ENCODE results near the gene SIL1.
"Not testable (repeated sequence)": the region's sequence is repeated elsewhere in the genome, so short reads cannot be mapped to it uniquely, and the experiment has no call there.

SIL1 gene

GRCh38 chr5:139062910-139063663, 135.1 kb downstream of the SIL1 start:
- no peak for DNase-seq

GRCh38 chr5:139061856-139062255, 136.3 kb downstream of the SIL1 start:
- no peak for DNase-seq

DNA sequence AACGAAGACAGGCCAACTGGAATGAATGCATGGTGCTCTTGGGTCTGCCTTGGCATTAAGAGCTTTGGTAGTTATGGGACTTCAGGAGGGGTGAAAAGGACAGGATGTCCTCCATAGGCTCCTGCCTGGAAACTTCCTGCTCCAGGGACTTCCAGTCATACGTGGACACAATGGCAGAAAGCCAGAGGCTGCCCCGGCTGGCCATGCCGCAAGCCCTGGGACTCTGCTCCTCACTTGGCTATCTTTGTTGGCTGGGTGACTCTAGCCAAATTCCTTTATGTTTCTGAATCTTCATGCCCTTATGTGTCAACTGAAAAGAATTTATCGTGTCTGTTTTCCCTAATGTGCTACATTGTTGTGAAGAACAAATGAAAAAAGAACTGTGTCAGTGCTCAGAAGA, 136.9 kb downstream of the SIL1 start:
- DNase-seq, result no peak

- no peak for DNase-seq
These were observed 140.0 kb downstream of the SIL1 start for GRCh38 chr5:139058121-139058520.

GRCh38 chr5:139057045-139057939, 140.9 kb downstream of the SIL1 start:
- not testable (repeated sequence) for DNase-seq

DNA sequence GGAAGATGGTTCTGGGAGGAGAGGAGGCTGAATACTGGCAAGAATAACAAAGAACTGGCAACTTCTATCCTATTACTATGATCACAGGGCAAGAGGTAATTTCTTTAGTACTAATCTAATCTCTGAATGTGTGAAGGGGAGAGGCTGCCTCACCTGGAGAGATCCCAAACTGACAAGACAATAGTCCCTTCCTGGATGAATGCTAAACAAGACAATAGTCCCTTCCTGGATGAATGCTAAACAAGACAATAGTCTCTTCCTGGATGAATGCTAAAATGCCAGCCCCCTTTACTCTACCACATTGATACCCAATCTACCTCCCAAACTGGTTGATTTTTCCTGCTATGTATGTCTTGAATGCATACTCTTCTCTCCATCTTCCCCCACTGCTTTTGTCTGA, 145.2 kb downstream of the SIL1 start:
- no peak for DNase-seq

GRCh38 chr5:139051392-139051791, 146.8 kb downstream of the SIL1 start:
- no peak for DNase-seq

DNA sequence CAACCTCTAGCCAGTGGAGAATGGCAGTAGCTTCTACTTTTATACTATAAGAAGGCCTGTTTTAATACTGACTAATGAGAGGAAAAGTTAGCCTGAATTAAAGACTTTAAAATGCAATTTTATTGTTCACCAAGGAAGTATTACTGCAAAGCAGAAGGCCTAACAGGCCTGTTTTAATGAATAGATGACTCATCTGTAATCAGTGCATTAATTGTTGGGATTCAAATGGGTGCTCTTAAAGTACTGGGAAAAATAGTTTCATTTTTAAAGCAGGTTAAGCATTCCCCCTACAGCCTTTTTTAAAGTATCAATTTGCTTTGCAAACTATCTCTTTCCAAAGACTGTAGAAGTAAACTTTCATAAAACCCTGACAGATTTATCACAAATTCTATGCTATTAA, 147.7 kb downstream of the SIL1 start:
- no peak for DNase-seq

DNA sequence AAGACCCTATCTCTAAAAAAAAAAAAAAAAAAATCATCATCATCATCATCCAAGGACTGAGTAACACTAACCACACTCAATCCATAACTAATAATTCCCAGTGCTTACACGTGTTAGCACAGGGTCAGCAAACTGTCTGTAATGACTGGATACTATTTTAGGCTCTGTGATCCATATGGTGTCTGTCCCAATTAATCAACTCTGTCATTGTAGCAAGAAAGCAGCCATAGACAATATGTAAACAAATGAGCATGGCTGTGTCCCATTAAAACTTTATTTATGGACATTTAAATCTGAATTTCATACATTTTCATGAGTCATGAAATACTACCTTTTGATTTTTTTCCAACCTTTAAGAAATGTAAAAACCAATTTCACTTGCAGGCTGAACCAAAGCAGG, 148.4 kb downstream of the SIL1 start:
- DNase-seq, result no peak

DNA sequence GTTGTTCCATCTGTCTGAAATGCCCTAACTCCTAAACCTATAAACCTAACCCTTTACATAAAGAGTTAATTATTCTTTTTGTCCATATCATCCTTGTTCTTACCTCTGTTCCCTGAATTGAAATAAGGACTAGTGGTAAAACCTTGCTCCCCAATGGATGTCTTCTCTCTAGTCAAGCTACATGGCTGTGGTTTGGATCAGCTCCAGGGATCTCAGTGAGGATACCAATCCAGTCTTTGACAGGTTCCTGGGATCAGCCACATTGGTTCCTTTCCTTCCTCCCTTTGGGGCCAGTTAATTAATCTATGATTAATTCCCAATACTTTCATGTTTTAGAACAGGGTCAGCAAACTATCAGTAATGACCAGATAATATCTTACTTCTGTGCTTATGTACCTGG, 151.6 kb downstream of the SIL1 start:
- no peak for DNase-seq

DNA sequence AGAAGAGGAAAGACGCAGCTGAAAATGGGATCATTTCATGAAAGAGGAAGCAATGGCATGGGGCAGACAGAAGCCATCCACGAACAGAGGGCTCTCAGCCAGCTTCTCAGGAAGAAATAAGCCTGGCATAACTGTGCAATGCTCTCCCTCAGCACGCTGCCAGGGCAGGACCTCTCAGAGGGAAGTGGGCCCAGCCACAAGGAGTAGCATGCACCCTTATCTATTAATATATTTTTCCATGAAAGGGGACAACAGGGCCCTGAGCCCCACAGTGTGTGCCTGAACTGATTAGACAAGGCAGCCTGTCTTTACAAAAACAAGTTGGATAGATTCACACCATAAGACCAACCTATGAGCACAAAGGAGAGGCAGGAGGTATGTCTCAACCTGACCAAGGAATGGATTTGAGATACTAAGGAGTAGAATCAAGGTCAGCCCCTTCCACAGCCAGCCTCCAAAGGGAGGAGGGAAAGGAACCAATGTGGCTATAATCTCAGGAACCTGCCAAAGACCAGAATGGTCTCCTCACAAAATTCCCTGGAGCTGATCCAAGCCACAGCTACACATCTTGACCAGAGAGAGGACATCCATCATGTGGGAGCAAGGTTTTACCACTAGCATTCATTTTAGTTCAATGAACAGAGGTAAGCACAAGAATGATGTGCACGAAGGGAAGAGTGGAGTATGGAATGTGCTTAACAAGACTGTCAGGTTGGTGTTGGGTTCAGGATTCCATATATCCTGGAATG, 154.8 kb downstream of the SIL1 start:
- no peak for DNase-seq

DNA sequence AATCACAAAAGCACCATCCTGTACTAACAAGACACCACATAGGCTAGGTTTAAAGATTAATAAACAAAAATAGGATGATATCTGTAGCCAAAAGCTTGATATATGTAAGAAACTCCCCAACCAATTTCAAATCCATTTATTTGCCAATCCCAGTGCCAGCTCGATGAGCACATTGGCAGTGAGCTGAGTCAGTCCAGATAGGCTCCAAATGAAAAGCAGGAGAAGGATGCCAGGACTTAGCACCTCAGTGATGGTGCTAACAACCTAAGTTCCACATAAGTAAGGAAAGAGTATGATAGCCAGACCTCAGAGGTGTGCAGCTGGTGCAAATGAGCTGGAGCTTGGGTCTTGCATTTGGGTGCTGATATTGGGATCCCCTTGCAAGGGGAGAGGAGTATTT, 158.1 kb downstream of the SIL1 start:
- no peak for DNase-seq

DNA sequence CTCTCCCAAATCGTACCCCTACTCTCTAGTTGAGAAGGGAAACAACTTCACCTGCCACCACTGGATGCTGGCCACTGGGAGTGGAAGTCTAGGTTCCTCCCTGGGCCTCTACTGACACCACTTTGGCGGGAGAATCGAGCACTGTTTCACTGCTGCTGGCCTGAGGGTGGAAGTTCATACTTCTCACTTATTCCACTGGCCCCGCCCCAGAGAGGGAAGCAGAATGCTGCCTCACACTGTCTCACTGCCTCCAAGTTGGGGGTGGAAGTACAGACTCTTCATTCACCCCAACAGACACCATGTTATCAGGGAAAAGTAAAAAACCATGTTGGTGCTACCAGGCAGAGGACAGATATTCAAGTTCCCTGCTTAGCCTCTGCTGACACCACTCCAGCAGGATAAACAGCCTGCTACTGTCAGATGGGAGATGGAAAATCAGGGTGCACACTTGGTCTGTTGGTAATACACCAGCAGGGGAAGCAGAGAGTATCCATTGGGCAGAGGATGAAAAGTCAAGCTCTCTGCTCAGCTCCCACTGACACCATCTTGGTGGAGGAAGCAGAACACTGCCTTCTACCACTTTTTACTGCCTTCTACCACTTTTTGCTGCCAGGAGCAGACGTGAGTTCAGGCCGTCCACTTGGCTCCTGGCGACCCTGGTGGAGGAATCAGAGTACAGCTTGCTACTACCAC, 159.4 kb downstream of the SIL1 start:
- no peak for DNase-seq

DNA sequence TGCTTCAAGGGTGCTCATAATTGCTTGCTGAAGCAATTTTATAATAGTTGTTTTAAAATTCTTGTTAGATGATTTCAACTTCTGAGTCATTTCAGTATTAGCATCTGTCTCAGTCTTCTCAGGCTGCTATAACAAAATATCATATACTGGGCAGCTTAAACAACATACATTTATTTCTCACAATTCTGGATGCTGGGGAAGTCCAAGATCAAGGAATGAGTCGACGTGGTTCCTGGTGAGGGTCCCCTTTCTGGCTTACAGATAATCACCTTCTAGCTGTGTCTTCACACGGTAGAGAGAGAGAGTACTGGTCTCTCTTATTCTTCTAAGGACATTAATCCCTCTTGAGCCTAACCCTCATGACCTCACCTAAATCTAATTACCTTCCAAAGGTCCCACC, 160.4 kb downstream of the SIL1 start:
- no peak for DNase-seq

DNA sequence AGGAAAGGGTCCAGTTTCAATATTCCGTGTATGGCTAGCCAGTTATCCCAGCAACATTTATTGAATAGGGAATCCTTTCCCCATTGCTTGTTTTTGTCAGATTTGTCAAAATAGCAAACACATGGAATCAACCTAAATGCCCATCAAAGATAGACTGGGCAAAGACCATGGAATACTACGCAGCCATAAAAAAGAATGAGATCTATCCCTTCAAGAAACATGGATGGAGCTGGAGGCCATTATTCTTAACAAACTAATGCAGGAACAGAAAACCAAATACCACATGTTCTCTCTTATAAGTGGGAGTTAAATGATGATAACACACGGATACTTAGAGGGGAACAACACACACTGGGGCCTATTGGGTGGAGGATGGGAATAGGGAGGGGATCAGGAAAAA, 161.8 kb downstream of the SIL1 start:
- DNase-seq, result not testable (repeated sequence)

- DNase-seq, result no peak
These were observed 171.0 kb downstream of the SIL1 start for GRCh38 chr5:139027150-139027549.

- no peak for DNase-seq
These were observed 172.5 kb downstream of the SIL1 start for GRCh38 chr5:139025651-139026050.

- DNase-seq, result no peak
These were observed 174.9 kb downstream of the SIL1 start for GRCh38 chr5:139023286-139023685.

- DNase-seq, result no peak
These were observed 175.6 kb downstream of the SIL1 start for GRCh38 chr5:139022528-139022927.

DNA sequence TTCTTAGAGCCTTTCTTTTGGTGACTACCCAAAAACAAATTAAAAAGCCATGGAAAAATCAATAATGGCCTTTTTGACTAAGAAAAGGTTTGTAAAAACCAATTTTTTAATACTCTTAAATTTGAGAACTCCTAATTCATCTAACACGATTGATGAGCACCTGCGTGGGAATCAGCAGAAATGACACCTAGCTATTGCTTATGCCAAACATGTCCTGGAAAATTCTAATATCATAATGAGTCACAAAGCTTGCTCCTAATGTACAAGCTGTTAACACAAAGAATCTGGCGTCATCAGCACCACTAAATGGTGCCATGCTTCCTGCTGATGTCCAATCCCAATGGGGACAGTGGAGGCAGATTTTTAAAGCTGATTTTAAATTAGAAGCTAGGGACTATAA, 176.8 kb downstream of the SIL1 start:
- no peak for DNase-seq

DNA sequence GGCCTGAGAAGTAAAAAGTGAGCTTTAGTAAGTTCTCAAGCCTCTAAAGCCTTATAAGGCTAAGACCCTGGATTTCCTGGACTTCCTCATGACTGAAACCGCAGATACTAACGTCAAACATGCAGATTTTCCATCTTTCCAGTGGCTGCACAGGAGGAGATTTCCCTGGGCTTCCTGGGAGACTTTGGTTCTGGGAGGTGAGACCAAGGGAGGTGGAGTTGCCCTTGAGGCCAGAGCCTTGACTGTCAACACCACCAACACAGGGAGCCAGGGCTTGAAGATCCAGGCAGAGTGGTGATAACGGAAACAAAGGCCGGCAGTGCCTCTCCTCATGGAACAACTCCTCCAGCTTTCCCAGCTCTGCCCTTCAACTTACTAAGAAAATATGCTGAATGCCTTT, 178.3 kb downstream of the SIL1 start:
- DNase-seq, result no peak

DNA sequence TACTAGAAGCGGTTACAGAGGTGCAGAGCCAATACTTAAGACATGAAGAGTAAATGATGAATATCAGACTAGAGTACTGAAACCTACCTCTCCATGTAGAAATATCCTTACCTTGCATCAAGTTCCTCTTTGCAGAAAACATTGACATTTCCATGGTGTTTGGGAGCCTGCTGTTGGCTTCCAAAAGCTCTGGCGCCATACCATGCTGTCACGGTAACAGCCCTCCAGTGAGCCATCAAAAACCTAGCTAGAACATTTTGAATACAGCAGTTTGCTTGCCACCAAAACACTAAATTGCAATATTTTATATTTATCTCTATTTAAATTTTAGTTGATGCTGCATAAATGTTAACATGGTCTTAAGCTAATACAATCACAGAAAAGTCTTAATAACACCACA, 179.0 kb downstream of the SIL1 start:
- DNase-seq, result no peak

DNA sequence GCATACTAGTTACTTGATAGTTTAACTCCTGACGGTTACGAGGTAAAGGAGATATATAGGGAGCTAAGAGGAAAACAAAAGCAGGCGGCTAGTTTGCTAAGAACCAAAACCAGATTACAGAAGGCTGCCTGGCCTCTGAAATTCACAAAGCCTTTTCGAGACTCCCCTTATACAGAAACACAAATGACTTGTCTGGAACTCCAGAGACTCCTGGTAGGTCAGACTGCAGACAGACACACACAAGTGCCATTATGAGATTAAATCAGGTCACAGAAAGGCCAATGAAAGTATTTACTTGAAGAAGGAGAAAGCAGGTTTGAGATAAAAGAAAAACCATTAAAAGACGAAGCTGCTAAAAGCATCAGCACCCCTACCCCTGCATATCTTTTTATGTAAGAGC, 180.5 kb downstream of the SIL1 start:
- DNase-seq, result no peak

All from NCI-H1436 treated with DMSO at 0.1 percent for 48 hours (cell line).